ENCODE measurements around the gene HOXA5. TPM values are rescaled to one million over a fixed set of nuclear protein-coding genes. Genes with fewer than 3 reads are reported as not detected.

Gene HOXA5
- total RNA-seq, 1 experiment from 2014 or later, result 0.81 TPM

- DNase-seq (ENCODE audit: low spot score), result no peak
- in situ Hi-C loops (cut with HindIII; ENCODE audit: low sequenced_read_pairs), result loop anchor here (5.0 kb wide), 1 partner anchor 34 kb away; no protein-coding TSS in a partner anchor
Measured at GRCh38 chr7:27128034-27128433, 15.4 kb downstream of the HOXA5 start.

GRCh38 chr7:27126596-27127327, 16.7 kb downstream of the HOXA5 start:
- DNase-seq (ENCODE audit: low spot score), result no peak
- in situ Hi-C loops (cut with HindIII; ENCODE audit: low sequenced_read_pairs), result loop anchor here (5.0 kb wide), 1 partner anchor 36 kb away; no protein-coding TSS in a partner anchor

GRCh38 chr7:27125986-27126394, 17.5 kb downstream of the HOXA5 start:
- no peak for DNase-seq (ENCODE audit: low spot score)
- in situ Hi-C loops (cut with HindIII; ENCODE audit: low sequenced_read_pairs), result loop anchor here (5.0 kb wide), 1 partner anchor 36 kb away; no protein-coding TSS in a partner anchor

GRCh38 chr7:27124902-27125689, 18.4 kb downstream of the HOXA5 start:
- DNase-seq (ENCODE audit: low spot score), result no peak
- in situ Hi-C loops (cut with HindIII; ENCODE audit: low sequenced_read_pairs), result loop anchor here (5.0 kb wide), 1 partner anchor 37 kb away; no protein-coding TSS in a partner anchor

- in situ Hi-C loops (cut with HindIII; ENCODE audit: low sequenced_read_pairs), result no loop called here
- DNase-seq (ENCODE audit: low spot score), result no peak
Measured at GRCh38 chr7:27124096-27124901, 19.2 kb downstream of the HOXA5 start.

- in situ Hi-C loops (cut with HindIII; ENCODE audit: low sequenced_read_pairs), result no loop called here
- no peak for DNase-seq (ENCODE audit: low spot score)
Measured at GRCh38 chr7:27123477-27124053, 19.9 kb downstream of the HOXA5 start.

- no peak for DNase-seq (ENCODE audit: low spot score)
- in situ Hi-C loops (cut with HindIII; ENCODE audit: low sequenced_read_pairs), result no loop called here
Measured at GRCh38 chr7:27123007-27123476, 20.4 kb downstream of the HOXA5 start.

- DNase-seq (ENCODE audit: low spot score), result no peak
- in situ Hi-C loops (cut with HindIII; ENCODE audit: low sequenced_read_pairs), result no loop called here
Measured at GRCh38 chr7:27122077-27122910, 21.2 kb downstream of the HOXA5 start.

GRCh38 chr7:27121684-27122076, 21.8 kb downstream of the HOXA5 start:
- in situ Hi-C loops (cut with HindIII; ENCODE audit: low sequenced_read_pairs), result no loop called here
- DNase-seq (ENCODE audit: low spot score), result no peak

GRCh38 chr7:27119412-27119911, 24.0 kb downstream of the HOXA5 start:
- DNase-seq (ENCODE audit: low spot score), result no peak
- in situ Hi-C loops (cut with HindIII; ENCODE audit: low sequenced_read_pairs), result loop anchor here (5.0 kb wide), 1 partner anchor 262 kb away; no protein-coding TSS in a partner anchor

GRCh38 chr7:27118580-27118979, 24.9 kb downstream of the HOXA5 start:
- no peak for DNase-seq (ENCODE audit: low spot score)
- in situ Hi-C loops (cut with HindIII; ENCODE audit: low sequenced_read_pairs), result loop anchor here (5.0 kb wide), 1 partner anchor 261 kb away; no protein-coding TSS in a partner anchor

- no peak for DNase-seq (ENCODE audit: low spot score)
- in situ Hi-C loops (cut with HindIII; ENCODE audit: low sequenced_read_pairs), result loop anchor here (5.0 kb wide), 1 partner anchor 261 kb away; no protein-coding TSS in a partner anchor
Measured at GRCh38 chr7:27117887-27118491, 25.5 kb downstream of the HOXA5 start.

- in situ Hi-C loops (cut with HindIII; ENCODE audit: low sequenced_read_pairs), result loop anchor here (5.0 kb wide), 1 partner anchor 260 kb away; no protein-coding TSS in a partner anchor
- DNase-seq (ENCODE audit: low spot score), result no peak
Measured at GRCh38 chr7:27116962-27117886, 26.3 kb downstream of the HOXA5 start.

- in situ Hi-C loops (cut with HindIII; ENCODE audit: low sequenced_read_pairs), result loop anchor here (5.0 kb wide), 1 partner anchor 259 kb away; no protein-coding TSS in a partner anchor
- no peak for DNase-seq (ENCODE audit: low spot score)
Measured at GRCh38 chr7:27116031-27116961, 27.2 kb downstream of the HOXA5 start.

All from G401 (cell line).